ENCODE measurements around the gene CWC15.

The CWC15 gene

DNA sequence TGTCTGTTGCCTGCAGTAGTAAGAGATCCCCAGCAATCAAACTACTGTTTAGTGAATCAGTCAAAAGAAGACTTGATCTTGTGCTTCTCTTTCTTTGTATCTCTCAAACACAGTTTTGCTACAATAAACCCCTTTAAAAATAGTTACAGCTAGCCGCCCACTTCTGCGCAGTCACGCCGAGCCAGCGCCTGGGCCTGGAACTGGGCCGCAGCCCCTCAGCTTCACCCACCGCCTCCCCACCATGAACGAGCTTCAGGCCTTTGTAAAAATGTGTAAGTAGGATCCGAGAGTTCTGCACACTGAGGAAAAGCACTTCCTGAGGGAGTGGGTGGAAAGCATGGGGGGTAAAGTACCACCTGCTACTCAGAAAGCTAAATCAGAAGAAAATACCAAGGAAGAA, 60.5 kb downstream of the CWC15 start:
- no peak for DNase-seq
